GM23248 (cell line): ENCODE data around the gene FRMD7. TPM values are rescaled to one million over a fixed set of nuclear protein-coding genes. Genes with fewer than 3 reads are reported as not detected.

Source experiments
- DNase-seq: peaks from one replicate; pipeline ENCODE4 v3.0.0-alpha.2; 2015
- H2AFZ ChIP-seq: fragments of 200-600 bp; sonication (generic); 2 replicates; pipeline ENCODE4 v1.6.1; 2016; ENCODE audit warnings: antibody characterized with exemption
- H3F3A ChIP-seq: fragments of 200-600 bp; sonication (generic); 2 replicates; pipeline ENCODE4 v1.6.1; 2016; ENCODE audit warnings: mild to moderate bottlenecking, antibody characterized with exemption, mixed run types; ENCODE audit not compliant: insufficient read depth
- H3K27ac ChIP-seq: fragments of 200-600 bp; sonication (generic); 2 replicates; pipeline ENCODE4 v1.5.1; 2016; ENCODE audit warnings: mild to moderate bottlenecking
- H3K27me3 ChIP-seq: fragments of 200-600 bp; sonication (generic); replicated peaks from 2 replicates; pipeline ENCODE4 v1.6.1; 2016; ENCODE audit warnings: mild to moderate bottlenecking; ENCODE audit not compliant: insufficient read depth
- H3K36me3 ChIP-seq: fragments of 200-600 bp; sonication (generic); 2 replicates; pipeline ENCODE4 v1.6.1; 2016; ENCODE audit warnings: low read depth, mild to moderate bottlenecking
- H3K4me1 ChIP-seq: fragments of 200-600 bp; sonication (generic); 2 replicates; pipeline ENCODE4 v1.6.1; 2016; ENCODE audit warnings: mild to moderate bottlenecking; ENCODE audit not compliant: insufficient read depth
- H3K4me2 ChIP-seq: fragments of 200-600 bp; sonication (generic); one replicate; pipeline ENCODE4 v1.6.1; 2016; ENCODE audit warnings: mild to moderate bottlenecking; ENCODE audit not compliant: unreplicated experiment
- H3K4me3 ChIP-seq: fragments of 200-600 bp; sonication (generic); 2 replicates; pipeline ENCODE4 v1.5.1; 2016; ENCODE audit warnings: mild to moderate bottlenecking
- H3K79me2 ChIP-seq: fragments of 200-600 bp; sonication (generic); 2 replicates; pipeline ENCODE4 v1.6.1; 2016; ENCODE audit warnings: mild to moderate bottlenecking; ENCODE audit not compliant: insufficient read depth
- H3K9ac ChIP-seq: fragments of 200-600 bp; sonication (generic); 2 replicates; pipeline ENCODE4 v1.6.1; 2016; ENCODE audit warnings: mild to moderate bottlenecking
- H3K9me2 ChIP-seq: fragments of 200-600 bp; sonication (generic); 2 replicates; pipeline ENCODE4 v1.6.1; 2016; ENCODE audit warnings: mixed run types, mild to moderate bottlenecking, moderate library complexity; ENCODE audit not compliant: insufficient read depth
- H3K9me3 ChIP-seq: fragments of 200-600 bp; sonication (generic); one replicate; pipeline ENCODE4 v1.6.1; 2017; ENCODE audit warnings: low read depth
- H4K20me1 ChIP-seq: fragments of 200-600 bp; sonication (generic); 2 replicates; pipeline ENCODE4 v1.6.0; 2016; ENCODE audit not compliant: insufficient read depth
- EZH2 ChIP-seq: fragments of 200-600 bp; sonication (generic); IDR thresholded peaks from 2 replicates; pipeline ENCODE4 v1.6.1; 2018; ENCODE audit warnings: antibody characterized with exemption, mild to moderate bottlenecking; ENCODE audit not compliant: insufficient read depth, poor library complexity, severe bottlenecking
- EZH2phosphoT487 ChIP-seq: fragments of 200-600 bp; sonication (generic); IDR thresholded peaks from 2 replicates; pipeline ENCODE4 v1.6.1; 2018; ENCODE audit warnings: antibody characterized with exemption, moderate library complexity, mild to moderate bottlenecking, low read depth; ENCODE audit not compliant: insufficient read depth
- WGBS, 2 experiments: methylation state at CpG; one replicate each; pipeline ENCODE4 v1.1.6; 2015 to 2017; ENCODE audit warnings: low lambda C conversion rate in 2 of 2, low coverage in 1 of 2; ENCODE audit errors: missing lambda C conversion rate in 2 of 2; 5-methylcytosine and 5-hydroxymethylcytosine counted together
- in situ Hi-C: fragments of 300-500 bp; cut with MboI; formaldehyde crosslinking; loops from 2 replicates; pipeline ENCODE4 v1.15.0; 2020
- polyA plus RNA-seq: library from polyadenylated mRNA; unstranded; fragments of >200 nt; fragmentation: Nextera tagmentation; extraction: Ambion mirVana; gene quantifications from 2 replicates; pipeline ENCODE4 v1.2.1, GENCODE V29; 2016
- total RNA-seq: library from RNA; depleted of rRNA; stranded (reverse); fragments of >200 nt; shearing (Covaris generic); gene quantifications from 2 replicates; pipeline ENCODE4 v1.2.3, GENCODE V29; 2014

FRMD7 gene
- total and polyA plus RNA-seq, 2 experiments from 2014 or later: 0.11 TPM; not detected in 1

DNA sequence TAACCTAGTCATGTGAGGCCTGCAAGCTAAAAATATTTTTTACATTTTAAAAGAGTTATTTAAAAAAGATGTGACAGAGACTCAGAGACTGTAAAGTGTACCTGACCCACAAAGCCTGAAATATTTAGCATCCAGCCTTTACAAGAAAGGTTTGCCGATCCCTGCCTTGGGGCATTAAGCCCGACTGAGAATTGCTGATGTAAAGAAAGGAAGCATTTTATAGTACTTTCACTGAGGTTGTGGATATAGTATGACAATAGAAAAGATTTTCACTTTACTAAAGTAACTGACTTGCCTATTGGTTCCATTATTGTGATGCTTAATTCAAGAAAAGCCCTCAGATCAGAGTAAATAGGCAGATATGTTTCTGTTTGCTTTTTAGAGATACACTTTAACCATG, 87.8 kb downstream of the FRMD7 start:
- no peak overlapping the region for H3K9ac ChIP-seq
- in situ Hi-C loops: no loop called here
- H3K9me2 ChIP-seq: no peaks in the 10 kb centered on the region
- no peaks in the 10 kb centered on the region for H3K4me1 ChIP-seq
- no peaks in the 10 kb centered on the region for H4K20me1 ChIP-seq
- no peak overlapping the region for H3K4me2 ChIP-seq
- no peaks in the 10 kb centered on the region for H3K9me3 ChIP-seq
- no peaks in the 10 kb centered on the region for H3K36me3 ChIP-seq
- TF ChIP-seq EZH2 (no peak), EZH2phosphoT487 (no peak)
- 90 to 100% methylated on average over 2 of the region's 2 CpGs for WGBS, 2 experiments
- no peaks in the 10 kb centered on the region for H3K27me3 ChIP-seq
- H3K4me3 ChIP-seq: no peak overlapping the region
- no peak overlapping the region for H2AFZ ChIP-seq
- no peaks in the 10 kb centered on the region for H3F3A ChIP-seq
- H3K79me2 ChIP-seq: no peaks in the 10 kb centered on the region
- no peak overlapping the region for H3K27ac ChIP-seq
- DNase-seq: no peak

DNA sequence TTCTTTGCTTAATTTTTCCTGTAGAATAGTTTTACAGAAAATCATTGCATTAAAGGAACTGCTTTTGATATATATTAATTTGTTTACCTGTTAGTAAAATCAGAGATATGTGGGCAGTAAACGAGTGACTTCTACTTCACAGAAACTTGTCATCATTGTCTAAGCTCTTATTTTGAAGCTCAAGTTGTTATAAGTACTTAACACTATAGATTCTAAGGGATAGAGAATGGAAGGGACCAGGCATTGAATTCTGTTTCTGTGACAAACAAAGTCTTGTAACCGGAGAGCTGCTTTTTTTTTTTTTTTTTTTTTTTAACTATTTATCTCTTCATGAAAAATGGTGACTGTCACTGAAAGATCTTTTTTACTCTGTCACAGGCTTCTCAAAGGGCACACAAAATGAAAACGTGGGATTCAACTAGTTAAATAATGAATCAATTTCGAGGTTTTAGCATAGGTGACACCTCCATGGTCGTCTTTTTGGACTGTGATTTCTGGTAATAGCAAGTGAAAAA, 90.3 kb downstream of the FRMD7 start:
- H3F3A ChIP-seq: no peaks in the 10 kb centered on the region
- TF ChIP-seq EZH2: no peak
- no peak for TF ChIP-seq EZH2phosphoT487
- in situ Hi-C loops: no loop called here
- no peak for DNase-seq
- no peaks in the 10 kb centered on the region for H3K36me3 ChIP-seq
- H3K4me1 ChIP-seq: no peaks in the 10 kb centered on the region
- no peaks in the 10 kb centered on the region for H3K79me2 ChIP-seq
- H3K27ac ChIP-seq: no peak overlapping the region
- H3K27me3 ChIP-seq: no peaks in the 10 kb centered on the region
- 61 to 65% methylated on average over 5 of the region's 5 CpGs for WGBS, 2 experiments
- no peak overlapping the region for H3K9ac ChIP-seq
- H4K20me1 ChIP-seq: no peaks in the 10 kb centered on the region
- no peaks in the 10 kb centered on the region for H3K9me2 ChIP-seq
- H3K4me3 ChIP-seq: no peak overlapping the region
- H2AFZ ChIP-seq: no peak overlapping the region
- H3K4me2 ChIP-seq: no peak overlapping the region
- H3K9me3 ChIP-seq: no peaks in the 10 kb centered on the region

DNA sequence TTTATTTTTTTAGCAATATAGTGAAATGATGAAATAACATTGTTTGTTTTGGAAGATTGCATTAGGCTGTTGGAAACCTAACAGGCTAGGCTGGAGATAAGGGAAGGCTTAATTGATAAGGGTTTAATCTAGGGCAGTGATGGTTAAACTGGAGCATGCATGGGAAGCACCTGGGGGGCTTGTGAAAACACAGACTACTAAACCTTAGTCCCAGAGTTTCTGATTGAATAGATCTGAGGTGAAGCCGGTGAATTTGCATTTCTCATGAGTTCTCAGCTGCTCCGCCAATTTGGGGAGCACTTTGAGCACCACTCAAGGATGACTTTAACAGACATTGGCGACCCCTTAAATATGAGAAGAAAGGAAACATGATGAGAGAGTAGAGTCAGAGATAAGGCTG, 93.2 kb downstream of the FRMD7 start:
- no peaks in the 10 kb centered on the region for H3K36me3 ChIP-seq
- H3K27ac ChIP-seq: no peak overlapping the region
- H3K79me2 ChIP-seq: no peaks in the 10 kb centered on the region
- H2AFZ ChIP-seq: no peak overlapping the region
- H3K9me3 ChIP-seq: no peaks in the 10 kb centered on the region
- no peaks in the 10 kb centered on the region for H4K20me1 ChIP-seq
- TF ChIP-seq EZH2: no peak
- TF ChIP-seq EZH2phosphoT487: no peak
- no peak overlapping the region for H3K9ac ChIP-seq
- no peaks in the 10 kb centered on the region for H3F3A ChIP-seq
- no peak overlapping the region for H3K4me2 ChIP-seq
- no peak for DNase-seq
- no peaks in the 10 kb centered on the region for H3K9me2 ChIP-seq
- no peak overlapping the region for H3K4me3 ChIP-seq
- no peaks in the 10 kb centered on the region for H3K4me1 ChIP-seq
- 85 to 94% methylated on average over 2 to 3 of the region's 3 CpGs for WGBS, 2 experiments
- in situ Hi-C loops: no loop called here
- no peaks in the 10 kb centered on the region for H3K27me3 ChIP-seq

DNA sequence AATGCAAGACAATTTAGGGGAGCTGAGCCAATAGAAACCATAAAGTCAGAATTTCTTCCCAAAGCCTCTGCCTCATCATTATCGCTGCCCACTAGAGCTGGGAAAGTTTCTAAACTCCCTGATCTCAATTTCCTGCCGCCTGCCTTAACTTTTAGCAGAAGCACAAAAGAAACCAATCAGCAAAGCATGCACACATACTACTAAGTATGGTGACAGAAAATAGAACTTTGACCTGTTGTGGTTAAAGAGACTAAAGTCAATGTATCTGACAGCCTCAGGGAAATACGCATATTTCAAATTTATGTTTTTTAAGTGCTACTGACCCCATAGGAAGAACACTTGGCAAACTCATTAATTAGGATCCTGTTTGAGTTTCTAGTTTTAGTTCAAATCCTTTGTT, 94.7 kb downstream of the FRMD7 start:
- H3K9me3 ChIP-seq: no peaks in the 10 kb centered on the region
- 93 to 94% methylated on average over 3 of the region's 3 CpGs for WGBS, 2 experiments

DNA sequence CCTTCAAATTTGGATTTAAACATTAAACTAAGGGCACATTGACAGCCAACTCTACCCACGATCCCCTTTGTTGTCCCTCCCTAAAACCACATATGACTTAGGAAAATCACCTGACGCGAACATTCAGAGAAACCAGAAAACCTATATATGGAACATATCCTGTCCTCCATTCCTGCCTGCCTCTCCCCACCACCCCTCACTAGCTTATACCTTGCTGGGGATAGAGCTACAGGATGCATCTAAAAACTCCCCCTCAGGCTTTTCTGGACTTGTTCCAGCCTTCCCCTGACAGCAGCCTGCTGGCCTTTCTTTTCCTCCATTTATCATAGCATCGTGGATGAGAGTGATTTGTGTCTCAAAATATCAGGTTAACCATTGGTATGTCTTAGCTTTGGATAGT, 96.0 kb downstream of the FRMD7 start:
- H3K4me1 ChIP-seq: no peaks in the 10 kb centered on the region
- H3K27ac ChIP-seq: no peak overlapping the region
- H2AFZ ChIP-seq: no peak overlapping the region
- H3K9ac ChIP-seq: no peak overlapping the region
- no peaks in the 10 kb centered on the region for H3K79me2 ChIP-seq
- TF ChIP-seq EZH2: no peak
- 67 to 71% methylated on average over 3 to 4 of the region's 4 CpGs for WGBS, 2 experiments
- H3K4me3 ChIP-seq: no peak overlapping the region
- in situ Hi-C loops: no loop called here
- no peaks in the 10 kb centered on the region for H4K20me1 ChIP-seq
- H3K36me3 ChIP-seq: no peaks in the 10 kb centered on the region
- no peak for DNase-seq
- H3K9me3 ChIP-seq: no peaks in the 10 kb centered on the region
- no peaks in the 10 kb centered on the region for H3K27me3 ChIP-seq
- no peaks in the 10 kb centered on the region for H3K9me2 ChIP-seq
- no peak overlapping the region for H3K4me2 ChIP-seq
- H3F3A ChIP-seq: no peaks in the 10 kb centered on the region

More for the DNA sequence above, 94.7 kb downstream of the FRMD7 start:
- Histone ChIP-seq H2AFZ (no peak overlapping the region), H4K20me1 (no peaks in the 10 kb centered on the region), H3K4me1 (no peaks in the 10 kb centered on the region), H3K4me2 (no peak overlapping the region), H3K27me3 (no peaks in the 10 kb centered on the region), H3K4me3 (no peak overlapping the region), H3K27ac (no peak overlapping the region), H3K79me2 (no peaks in the 10 kb centered on the region), H3K9me2 (no peaks in the 10 kb centered on the region), H3K9ac (no peak overlapping the region), H3K36me3 (no peaks in the 10 kb centered on the region), H3F3A (no peaks in the 10 kb centered on the region)
- no peak for DNase-seq
- in situ Hi-C loops: no loop called here
- TF ChIP-seq EZH2: no peak
- TF ChIP-seq EZH2phosphoT487: no peak
